OCI-LY7 (cell line): Measurements from ENCODE around the gene APBA1.
"Not testable (repeated sequence)": the region's sequence is repeated elsewhere in the genome, so short reads cannot be mapped to it uniquely, and the experiment has no call there.

Experiments used
- CTCF ChIP-seq: fragments of 200-600 bp; sonication (generic); conservative IDR thresholded peaks from 2 replicates; pipeline ENCODE4 v1.5.1; 2014; ENCODE audit warnings: mild to moderate bottlenecking, antibody characterized with exemption, low read length, moderate library complexity, mixed read lengths
- EZH2phosphoT487 ChIP-seq: fragments of 200-600 bp; sonication (generic); IDR thresholded peaks from 2 replicates; pipeline ENCODE4 v1.6.1; 2018; ENCODE audit warnings: low read depth, borderline replicate concordance, mild to moderate bottlenecking, mixed run types, antibody characterized with exemption, low read length, moderate library complexity, mixed read lengths

DNA sequence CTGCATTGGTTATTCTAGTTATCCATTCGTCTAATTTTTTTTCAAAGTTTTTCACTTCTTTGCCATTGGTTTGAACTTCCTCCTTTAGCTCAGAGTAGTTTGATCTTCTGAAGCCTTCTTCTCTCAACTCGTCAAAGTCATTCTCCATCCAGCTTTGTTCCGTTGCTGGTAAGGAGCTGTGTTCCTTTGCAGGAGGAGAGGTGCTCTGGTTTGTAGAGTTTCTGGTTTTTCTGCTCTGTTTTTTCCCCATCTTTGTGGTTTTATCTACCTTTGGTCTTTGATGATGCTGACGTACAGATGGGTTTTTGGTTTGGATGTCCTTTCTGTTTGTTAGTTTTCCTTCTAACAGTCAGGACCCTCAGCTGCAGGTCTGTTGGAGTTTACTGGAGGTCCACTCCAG, 232.5 kb downstream of the APBA1 start:
- TF ChIP-seq EZH2phosphoT487, CTCF: not testable (repeated sequence)
